Fibroblast of lung (primary cell): ENCODE measurements around the gene THPO. TPM values are rescaled to one million over a fixed set of nuclear protein-coding genes. Genes with fewer than 3 reads are reported as not detected.

Experiments
- DNase-seq, 2 donors: peaks; one replicate each; pipeline versions ENCODE4 v3.0.0 to v3.0.0-alpha.2; 2010; ENCODE audit warnings: low read depth in 2 of 2
- H2AFZ ChIP-seq: 2 replicates; pipeline ENCODE4 v1.5.1; 2012; ENCODE audit warnings: low read length, control low read depth, inconsistent platforms
- H3K27ac ChIP-seq: 2 replicates; pipeline ENCODE4 v1.5.1; 2011; ENCODE audit warnings: low read length, control low read depth; ENCODE audit not compliant: insufficient read depth
- H3K27me3 ChIP-seq: 2 replicates; pipeline ENCODE4 v1.5.1; 2011; ENCODE audit warnings: mild to moderate bottlenecking, low read length; ENCODE audit not compliant: control insufficient read depth, insufficient read depth
- H3K36me3 ChIP-seq: 2 replicates; pipeline ENCODE4 v1.5.1; 2011; ENCODE audit warnings: low read length; ENCODE audit not compliant: control insufficient read depth, insufficient read depth
- H3K4me1 ChIP-seq: 2 replicates; pipeline ENCODE4 v1.5.1; 2011; ENCODE audit warnings: low read length; ENCODE audit not compliant: control insufficient read depth, insufficient read depth; ENCODE audit errors: extremely low read depth
- H3K4me2 ChIP-seq: 2 replicates; pipeline ENCODE4 v1.5.1; 2011; ENCODE audit warnings: low read length, control low read depth; ENCODE audit not compliant: insufficient read depth; ENCODE audit errors: extremely low read depth
- H3K4me3 ChIP-seq, 4 experiments: fragments of 200-600 bp in 1 of 4; sonication (generic) in 1 of 4; replicated peaks in 1 of 4; 2 replicates each; pipeline ENCODE4 v1.5.1; 2011 to 2016; ENCODE audit warnings: low read length in 4 of 4, low read depth in 3 of 4, mild to moderate bottlenecking in 3 of 4, control low read depth in 2 of 4, inconsistent platforms in 1 of 4, mixed read lengths in 1 of 4; ENCODE audit not compliant: insufficient read depth in 1 of 4; ENCODE audit errors: control extremely low read depth in 1 of 4
- H3K79me2 ChIP-seq: 2 replicates; pipeline ENCODE4 v1.5.1; 2012; ENCODE audit warnings: mild to moderate bottlenecking, low read length, inconsistent platforms; ENCODE audit not compliant: control insufficient read depth, insufficient read depth
- H3K9ac ChIP-seq: 2 replicates; pipeline ENCODE4 v1.5.1; 2011; ENCODE audit warnings: mild to moderate bottlenecking, low read length, control low read depth; ENCODE audit not compliant: insufficient read depth
- H3K9me3 ChIP-seq: 2 replicates; pipeline ENCODE4 v1.5.1; 2012; ENCODE audit warnings: low read depth, low read length; ENCODE audit not compliant: control insufficient read depth, insufficient read depth
- H4K20me1 ChIP-seq: 2 replicates; pipeline ENCODE4 v1.5.1; 2011; ENCODE audit warnings: low read length; ENCODE audit not compliant: control insufficient read depth, insufficient read depth; ENCODE audit errors: extremely low read depth
- EZH2 ChIP-seq: IDR thresholded peaks from 2 replicates; pipeline ENCODE4 v1.5.1; 2012; ENCODE audit warnings: low read length, control low read depth, mild to moderate bottlenecking; ENCODE audit errors: missing control alignments
- polyA plus RNA-seq, 2 donors: library from polyadenylated mRNA; depleted of rRNA in 1 of 2; stranded (reverse) in 1 of 2; unstranded in 1 of 2; fragments of >200 nt; gene quantifications; 2 replicates each; pipeline ENCODE4 v1.2.1, GENCODE V29; 2011 to 2012; ENCODE audit warnings: missing spikeins in 1 of 2
- total RNA-seq: library from RNA; depleted of rRNA; stranded (reverse); fragments of >200 nt; gene quantifications from 2 replicates; pipeline ENCODE4 v1.2.1, GENCODE V29; 2014
- TF ChIP-seq, protein P1 (sequence below), 2 donors: IDR thresholded peaks in 1 of 2; conservative IDR thresholded peaks in 1 of 2; 1 replicate in 1 of 2; 2 replicates in 1 of 2; pipeline ENCODE4 v1.5.1; 2011 to 2012; ENCODE audit warnings: low read length in 2 of 2, control low read depth in 1 of 2, inconsistent platforms in 1 of 2, low read depth in 1 of 2, mild to moderate bottlenecking in 1 of 2

THPO gene
- total and polyA plus RNA-seq, 2 donors (not counting 1 experiment from before 2014, with no cell fraction given) = 0.27 to 0.50 TPM

DNA sequence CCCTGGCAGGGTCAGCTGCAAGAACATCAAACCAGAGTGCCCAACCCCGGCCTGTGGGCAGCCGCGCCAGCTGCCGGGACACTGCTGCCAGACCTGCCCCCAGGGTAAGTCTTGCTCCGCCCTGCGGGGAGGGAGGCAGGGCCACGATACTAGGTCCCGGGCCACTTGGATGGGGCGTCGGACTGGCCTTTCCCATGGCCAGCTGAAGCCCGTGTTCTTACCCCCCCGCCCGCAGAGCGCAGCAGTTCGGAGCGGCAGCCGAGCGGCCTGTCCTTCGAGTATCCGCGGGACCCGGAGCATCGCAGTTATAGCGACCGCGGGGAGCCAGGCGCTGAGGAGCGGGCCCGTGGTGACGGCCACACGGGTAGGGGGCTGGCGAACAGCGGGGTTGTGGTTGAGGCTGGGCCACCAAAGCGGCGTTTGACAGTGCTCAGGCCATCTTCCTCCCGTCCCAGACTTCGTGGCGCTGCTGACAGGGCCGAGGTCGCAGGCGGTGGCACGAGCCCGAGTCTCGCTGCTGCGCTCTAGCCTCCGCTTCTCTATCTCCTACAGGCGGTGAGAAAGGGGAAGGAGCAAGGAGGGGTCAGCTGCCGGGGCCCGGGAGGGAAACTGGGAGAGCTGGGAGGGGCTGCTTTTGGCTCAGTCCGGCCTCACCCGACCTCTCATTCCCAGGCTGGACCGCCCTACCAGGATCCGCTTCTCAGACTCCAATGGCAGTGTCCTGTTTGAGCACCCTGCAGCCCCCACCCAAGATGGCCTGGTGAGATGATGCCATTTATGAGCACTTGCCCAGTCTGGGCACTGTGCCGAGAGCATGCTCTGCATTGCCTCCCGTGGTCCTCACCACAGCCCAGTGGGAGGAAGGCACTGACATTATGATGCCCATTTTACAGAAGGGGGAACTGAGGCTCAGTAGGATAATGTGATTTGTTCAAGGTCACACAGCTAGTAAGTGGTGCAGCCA is 3.5 kb upstream of the THPO start:
- no peak overlapping the region for H3K4me3 ChIP-seq
- no peaks in the 10 kb centered on the region for H3K79me2 ChIP-seq
- H3K4me2 ChIP-seq = no peak overlapping the region
- no peak overlapping the region for H2AFZ ChIP-seq
- H3K27me3 ChIP-seq = peaks cover 34% of the 10 kb centered on the region
- no peaks in the 10 kb centered on the region for H3K9me3 ChIP-seq
- no peak overlapping the region for H3K9ac ChIP-seq
- no peaks in the 10 kb centered on the region for H4K20me1 ChIP-seq
- DNase-seq = no peak
- TF ChIP-seq, protein P1, sequence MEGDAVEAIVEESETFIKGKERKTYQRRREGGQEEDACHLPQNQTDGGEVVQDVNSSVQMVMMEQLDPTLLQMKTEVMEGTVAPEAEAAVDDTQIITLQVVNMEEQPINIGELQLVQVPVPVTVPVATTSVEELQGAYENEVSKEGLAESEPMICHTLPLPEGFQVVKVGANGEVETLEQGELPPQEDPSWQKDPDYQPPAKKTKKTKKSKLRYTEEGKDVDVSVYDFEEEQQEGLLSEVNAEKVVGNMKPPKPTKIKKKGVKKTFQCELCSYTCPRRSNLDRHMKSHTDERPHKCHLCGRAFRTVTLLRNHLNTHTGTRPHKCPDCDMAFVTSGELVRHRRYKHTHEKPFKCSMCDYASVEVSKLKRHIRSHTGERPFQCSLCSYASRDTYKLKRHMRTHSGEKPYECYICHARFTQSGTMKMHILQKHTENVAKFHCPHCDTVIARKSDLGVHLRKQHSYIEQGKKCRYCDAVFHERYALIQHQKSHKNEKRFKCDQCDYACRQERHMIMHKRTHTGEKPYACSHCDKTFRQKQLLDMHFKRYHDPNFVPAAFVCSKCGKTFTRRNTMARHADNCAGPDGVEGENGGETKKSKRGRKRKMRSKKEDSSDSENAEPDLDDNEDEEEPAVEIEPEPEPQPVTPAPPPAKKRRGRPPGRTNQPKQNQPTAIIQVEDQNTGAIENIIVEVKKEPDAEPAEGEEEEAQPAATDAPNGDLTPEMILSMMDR (conservative IDR thresholded peaks at IDR 0.05 in 1 of 2, IDR thresholded peaks at IDR 0.05 in 1 of 2; ENCODE audit: low read depth in 1 of 2, low read length in 2 of 2) = no peak
- TF ChIP-seq EZH2 = no peak
- no peak overlapping the region for H3K27ac ChIP-seq
- no peaks in the 10 kb centered on the region for H3K4me1 ChIP-seq
- H3K36me3 ChIP-seq = no peaks in the 10 kb centered on the region

DNA sequence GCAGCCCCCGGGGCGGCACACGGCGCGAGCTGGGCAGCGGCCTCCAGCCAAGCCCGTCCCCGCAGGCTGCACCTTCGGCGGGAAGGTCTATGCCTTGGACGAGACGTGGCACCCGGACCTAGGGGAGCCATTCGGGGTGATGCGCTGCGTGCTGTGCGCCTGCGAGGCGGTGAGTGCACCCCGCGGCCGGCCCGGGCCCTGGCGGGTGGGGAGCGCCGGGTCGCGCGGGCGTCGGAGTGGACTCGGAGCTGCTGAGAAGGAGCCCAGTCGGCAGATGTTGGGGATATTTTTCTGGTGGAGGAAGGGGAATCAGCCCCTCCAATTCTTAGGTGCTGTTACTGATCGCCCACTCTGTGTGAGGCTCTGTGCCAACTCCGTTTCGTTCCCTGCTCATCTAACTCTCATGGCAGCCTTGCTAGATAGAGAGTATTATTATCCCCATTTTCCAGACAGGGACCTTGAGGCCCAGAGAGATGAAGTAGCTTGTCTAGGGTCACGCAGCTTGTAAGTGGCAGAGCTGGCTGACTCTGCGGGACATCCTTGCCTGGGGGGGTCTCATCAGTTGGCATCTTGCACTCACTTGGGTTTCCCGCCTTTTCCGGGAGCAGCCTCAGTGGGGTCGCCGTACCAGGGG is 2.7 kb upstream of the THPO start:
- Histone ChIP-seq H3K9ac (no peak overlapping the region), H3K4me1 (no peaks in the 10 kb centered on the region), H3K9me3 (no peaks in the 10 kb centered on the region), H3K36me3 (no peaks in the 10 kb centered on the region), H3K4me3 (peak overlapping the region in 2 of 4 experiments; percentile 21 to 51), H4K20me1 (no peaks in the 10 kb centered on the region), H3K27ac (no peak overlapping the region), H3K27me3 (peaks cover 36% of the 10 kb centered on the region), H3K79me2 (no peaks in the 10 kb centered on the region), H2AFZ (no peak overlapping the region), H3K4me2 (peak overlapping the region; percentile 1)
- no peak for DNase-seq
- TF ChIP-seq, protein P1 (conservative IDR thresholded peaks at IDR 0.05 in 1 of 2, IDR thresholded peaks at IDR 0.05 in 1 of 2; ENCODE audit: low read depth in 1 of 2, low read length in 2 of 2) = no peak
- TF ChIP-seq EZH2 = peak; percentile 100

DNA sequence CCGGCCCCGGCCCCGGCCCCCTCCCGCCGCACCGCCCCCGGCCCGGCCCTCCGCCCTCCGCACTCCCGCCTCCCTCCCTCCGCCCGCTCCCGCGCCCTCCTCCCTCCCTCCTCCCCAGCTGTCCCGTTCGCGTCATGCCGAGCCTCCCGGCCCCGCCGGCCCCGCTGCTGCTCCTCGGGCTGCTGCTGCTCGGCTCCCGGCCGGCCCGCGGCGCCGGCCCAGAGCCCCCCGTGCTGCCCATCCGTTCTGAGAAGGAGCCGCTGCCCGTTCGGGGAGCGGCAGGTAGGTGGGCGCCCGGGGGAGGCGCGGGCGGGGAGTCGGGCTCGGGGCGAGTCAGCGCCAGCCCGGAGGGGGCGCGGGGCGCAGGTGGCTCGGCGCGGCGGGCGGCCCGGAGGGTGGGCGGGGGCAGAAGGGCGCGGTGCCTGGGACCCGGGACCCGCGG is 2.2 kb upstream of the THPO start:
- Histone ChIP-seq H3K36me3 (no peaks in the 10 kb centered on the region), H3K4me1 (no peaks in the 10 kb centered on the region), H3K27ac (no peak overlapping the region), H4K20me1 (no peaks in the 10 kb centered on the region), H3K4me3 (peak overlapping the region in 1 of 4 experiments; percentile 51), H2AFZ (no peak overlapping the region), H3K9me3 (no peaks in the 10 kb centered on the region), H3K9ac (no peak overlapping the region), H3K27me3 (peaks cover 37% of the 10 kb centered on the region), H3K4me2 (peak overlapping the region; percentile 37), H3K79me2 (no peaks in the 10 kb centered on the region)
- TF ChIP-seq EZH2 = no peak
- TF ChIP-seq, protein P1 (conservative IDR thresholded peaks at IDR 0.05 in 1 of 2, IDR thresholded peaks at IDR 0.05 in 1 of 2; ENCODE audit: low read depth in 1 of 2, low read length in 2 of 2) = no peak
- DNase-seq = peak; percentile 31 to 42
